NCI-H446 (cell line): ENCODE measurements around the gene ARNT2.

Experiments
- DNase-seq, 2 experiments: peaks; one replicate each; lab custom pipeline; 2025; lab: John Stamatoyannopoulos, UW

Gene ARNT2

DNA sequence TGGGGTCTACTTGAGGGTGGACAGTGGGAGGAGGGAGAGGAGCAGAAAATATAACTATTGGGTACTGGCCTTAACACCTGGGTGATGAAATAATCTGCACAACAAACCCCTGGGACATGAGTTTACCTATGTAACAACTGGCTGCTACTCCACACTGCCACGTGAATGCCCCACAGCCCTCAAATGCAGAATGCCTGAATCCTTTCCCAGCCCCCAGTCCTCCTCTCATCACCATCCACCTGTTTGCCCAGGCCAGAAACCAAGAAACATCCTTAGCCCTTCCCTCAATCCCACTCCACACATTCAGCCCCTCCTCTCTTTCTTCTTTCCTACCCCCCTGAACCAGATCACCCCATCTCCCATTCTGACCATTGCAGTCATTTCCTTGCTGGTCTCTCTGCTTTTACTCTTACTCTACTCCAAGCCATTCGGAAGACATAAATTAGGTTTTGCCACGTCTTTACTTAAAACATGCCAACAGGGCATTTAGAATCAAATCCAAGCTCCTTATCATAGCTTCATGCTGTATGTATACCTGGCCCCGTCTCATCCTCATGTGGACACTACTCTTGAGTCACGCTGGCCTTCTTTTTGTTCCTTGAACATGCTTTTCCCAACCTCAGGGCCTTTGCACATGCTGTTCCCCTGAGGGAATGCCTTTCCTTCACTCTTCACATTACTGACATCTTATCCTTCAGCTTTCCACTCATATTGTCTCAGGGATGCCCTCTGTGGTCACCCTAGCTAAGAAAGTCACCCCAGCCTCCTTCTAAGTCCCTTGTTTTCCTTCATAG, 153.5 kb downstream of the ARNT2 start:
- no peak for DNase-seq

- DNase-seq, result no peak
Measured at GRCh38 chr15:80558631-80559319, 154.6 kb downstream of the ARNT2 start.

DNA sequence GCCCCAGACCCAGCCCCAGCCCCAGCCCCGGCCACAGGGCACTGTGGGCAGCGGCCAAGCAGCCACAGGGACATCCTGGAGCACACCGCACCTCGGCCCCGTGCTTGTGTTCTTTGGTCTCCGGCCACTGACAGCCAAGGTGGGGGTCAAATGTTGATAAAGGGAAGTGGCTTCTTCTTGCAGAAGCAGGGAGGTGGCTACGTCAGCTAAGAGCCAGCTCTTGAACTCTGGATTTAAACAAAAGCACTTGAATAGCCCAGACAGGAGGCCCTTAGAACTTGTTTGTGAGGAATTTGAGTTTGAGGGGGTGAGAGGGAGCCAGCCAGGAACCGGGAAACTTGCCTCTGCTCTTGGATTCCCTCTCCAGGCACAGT, 155.1 kb downstream of the ARNT2 start:
- no peak for DNase-seq

DNA sequence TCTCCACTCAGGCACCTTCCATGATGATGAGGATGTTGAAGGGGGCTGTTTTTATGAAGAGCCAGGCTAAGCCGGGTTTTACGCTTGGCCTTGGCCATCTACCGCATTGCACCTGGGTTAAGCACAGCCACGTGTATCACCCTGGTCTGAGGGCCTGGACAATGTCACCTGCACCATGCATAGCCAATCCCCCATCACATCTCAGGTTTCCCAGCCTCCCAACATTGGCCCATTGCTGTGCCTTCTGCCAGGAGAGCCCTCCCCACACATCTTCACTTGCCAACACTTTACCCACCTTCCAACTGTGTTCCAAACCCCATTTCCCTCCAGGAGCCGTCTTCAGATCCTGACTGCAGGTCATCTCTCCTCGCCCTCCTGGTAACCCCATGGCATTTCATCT, 155.6 kb downstream of the ARNT2 start:
- no peak for DNase-seq

DNA sequence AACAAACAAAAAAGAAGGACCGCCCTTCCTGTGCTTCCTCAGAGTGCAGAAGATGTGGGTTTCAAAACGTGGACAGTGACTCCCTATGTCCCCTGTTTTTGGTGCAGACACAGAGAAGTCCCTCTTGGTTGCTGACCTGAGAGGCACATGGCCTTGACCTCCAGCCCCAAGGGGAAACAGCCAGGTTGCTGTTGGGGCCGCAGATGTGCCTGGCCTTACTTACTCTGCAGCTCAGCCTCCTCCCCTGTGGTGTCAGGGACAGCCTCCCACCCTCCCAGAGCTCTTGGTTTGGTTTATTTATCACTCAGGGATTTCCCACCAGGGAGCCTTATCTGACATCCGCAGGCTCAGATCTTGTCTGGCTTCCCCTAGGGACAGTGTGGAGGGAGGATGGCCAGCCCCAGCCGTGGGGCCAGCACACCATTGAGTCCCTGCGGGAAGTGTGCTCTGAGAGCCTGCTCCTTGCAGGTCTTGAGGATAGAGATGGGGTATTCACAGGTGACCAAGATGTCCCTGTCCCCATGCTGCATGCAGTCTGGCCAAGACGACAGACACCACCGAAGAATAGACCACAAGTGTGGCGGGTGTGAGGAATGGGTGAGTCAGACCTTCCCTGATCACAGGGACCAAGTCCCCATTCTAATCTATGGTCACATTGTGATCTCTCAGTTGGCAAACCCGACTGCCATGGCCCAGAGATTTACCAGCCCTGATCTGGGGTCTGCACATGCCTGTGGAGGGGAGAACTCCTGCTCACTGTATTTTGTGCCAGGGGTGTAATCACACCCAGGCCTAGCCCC, 156.6 kb downstream of the ARNT2 start:
- no peak for DNase-seq

GRCh38 chr15:80561500-80561899, 157.3 kb downstream of the ARNT2 start:
- DNase-seq, result no peak

DNA sequence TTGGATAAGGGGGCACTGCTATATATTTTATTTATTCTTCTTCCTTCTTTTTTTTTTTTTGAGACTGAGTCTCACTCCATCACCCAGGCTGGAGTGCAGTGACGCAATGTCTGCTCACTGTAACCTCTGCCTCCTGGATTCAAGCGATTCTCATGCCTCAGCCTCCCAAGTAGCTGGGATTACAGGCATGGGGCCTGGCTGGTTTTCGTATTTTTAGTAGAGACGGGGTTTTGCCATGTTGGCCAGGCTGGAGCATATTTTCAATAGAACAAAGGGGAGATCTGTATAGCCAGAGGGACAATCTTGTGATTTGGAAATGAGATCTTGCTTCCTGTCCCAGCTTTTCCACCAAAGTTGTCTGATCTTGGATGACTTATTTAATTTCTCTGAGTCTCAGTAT, 157.9 kb downstream of the ARNT2 start:
- DNase-seq, result no peak

- no peak for DNase-seq
Measured at GRCh38 chr15:80562846-80563245, 158.7 kb downstream of the ARNT2 start.

DNA sequence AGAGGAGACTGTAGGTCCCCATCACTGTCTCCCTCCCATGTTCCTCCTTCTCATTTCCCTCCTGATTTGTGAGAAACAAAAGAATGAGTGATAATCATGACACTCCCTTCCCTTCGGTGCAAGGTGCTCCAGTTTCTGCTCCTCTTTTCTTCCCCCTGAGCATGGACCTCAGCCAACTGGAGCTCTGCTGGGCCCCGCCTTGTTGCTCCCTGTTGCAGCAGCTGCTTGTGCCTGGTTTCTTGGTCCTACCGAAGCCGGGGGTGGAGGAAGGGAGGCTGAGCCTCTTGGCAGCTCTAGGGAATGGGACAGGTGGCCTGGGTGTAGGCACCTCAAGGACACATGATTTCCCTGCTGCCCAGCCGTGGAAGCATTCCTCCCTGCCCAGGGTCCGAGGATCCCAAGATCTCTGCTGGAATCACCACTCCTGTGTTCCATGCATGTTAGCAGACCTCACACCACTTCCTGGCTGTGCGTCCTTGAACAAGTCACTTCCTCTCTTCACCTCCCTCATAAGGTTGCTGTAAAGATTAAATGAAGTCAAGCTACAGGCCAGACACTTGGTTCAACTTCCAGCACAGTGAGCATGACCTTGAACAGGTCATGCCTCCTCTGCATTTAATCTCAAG, 159.3 kb downstream of the ARNT2 start:
- peak in 1 of 2 experiments; percentile 12 for DNase-seq

GRCh38 chr15:80564056-80564455, 159.9 kb downstream of the ARNT2 start:
- DNase-seq, result no peak

DNA sequence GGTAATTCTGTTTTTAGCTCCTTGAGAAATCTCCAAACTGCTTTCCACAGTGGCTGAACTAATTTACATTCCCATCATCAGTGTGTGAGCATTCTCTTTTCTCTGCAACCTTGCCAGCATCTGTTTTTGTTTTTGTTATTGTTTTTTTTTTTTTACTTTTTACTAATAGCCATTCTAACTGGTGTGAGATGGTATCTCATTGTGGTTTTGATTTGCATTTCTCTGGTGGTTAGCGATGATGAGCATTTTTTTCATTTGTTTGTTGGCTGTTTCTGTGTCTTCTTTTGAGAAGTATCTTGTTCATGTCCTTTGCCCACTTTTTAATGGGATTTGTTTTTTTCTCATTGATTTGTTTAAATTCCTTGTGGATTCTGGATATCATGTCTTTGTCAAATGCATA, 161.2 kb downstream of the ARNT2 start:
- DNase-seq, result no peak

- DNase-seq, result no peak
Measured at GRCh38 chr15:80565988-80566387, 161.8 kb downstream of the ARNT2 start.

GRCh38 chr15:80567721-80568157, 163.6 kb downstream of the ARNT2 start:
- peak; percentile 73 to 88 for DNase-seq

- peak in 1 of 2 experiments; percentile 42 for DNase-seq
Measured at GRCh38 chr15:80568298-80568697, 164.1 kb downstream of the ARNT2 start.

DNA sequence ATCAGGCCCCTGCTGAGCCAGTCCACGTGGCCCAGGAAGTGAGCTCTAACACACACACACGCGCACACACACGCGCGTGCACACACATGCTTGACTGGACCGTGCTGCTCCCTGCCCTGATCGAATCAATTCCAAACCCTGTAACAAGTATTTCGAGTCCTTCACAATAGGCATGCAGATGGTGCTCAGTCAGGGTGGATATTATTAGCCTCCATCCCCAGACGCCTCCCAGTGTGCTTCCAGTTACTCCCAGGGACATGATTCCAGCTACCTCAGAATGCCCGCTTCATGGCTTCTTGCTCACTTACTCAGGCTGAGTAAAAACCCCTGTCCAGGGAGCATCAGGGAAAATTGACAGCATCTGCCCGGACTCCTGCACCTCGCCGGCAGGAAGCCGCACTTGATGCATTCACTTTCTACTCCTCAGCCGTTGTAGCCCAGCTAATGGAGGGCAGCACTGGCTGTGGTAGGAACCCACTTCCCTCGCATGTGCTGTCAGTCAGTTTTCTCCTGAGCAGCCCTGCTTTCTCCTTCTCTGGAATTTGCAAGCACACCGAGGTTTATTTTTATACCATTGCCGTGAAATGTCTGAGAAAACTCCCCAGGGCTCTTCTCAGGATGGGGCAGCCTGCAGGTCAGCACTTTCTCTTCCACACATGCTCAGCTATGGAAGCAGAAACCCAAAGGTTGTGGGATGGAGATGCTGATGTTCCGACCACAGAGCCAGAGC, 164.9 kb downstream of the ARNT2 start:
- peak in 1 of 2 experiments; percentile 25 for DNase-seq

- no peak for DNase-seq
Measured at GRCh38 chr15:80569656-80570055, 165.5 kb downstream of the ARNT2 start.

GRCh38 chr15:80570553-80570952, 166.4 kb downstream of the ARNT2 start:
- no peak for DNase-seq

- DNase-seq, result no peak
Measured at GRCh38 chr15:80572337-80572736, 168.2 kb downstream of the ARNT2 start.

GRCh38 chr15:80573606-80574005, 169.4 kb downstream of the ARNT2 start:
- no peak for DNase-seq

DNA sequence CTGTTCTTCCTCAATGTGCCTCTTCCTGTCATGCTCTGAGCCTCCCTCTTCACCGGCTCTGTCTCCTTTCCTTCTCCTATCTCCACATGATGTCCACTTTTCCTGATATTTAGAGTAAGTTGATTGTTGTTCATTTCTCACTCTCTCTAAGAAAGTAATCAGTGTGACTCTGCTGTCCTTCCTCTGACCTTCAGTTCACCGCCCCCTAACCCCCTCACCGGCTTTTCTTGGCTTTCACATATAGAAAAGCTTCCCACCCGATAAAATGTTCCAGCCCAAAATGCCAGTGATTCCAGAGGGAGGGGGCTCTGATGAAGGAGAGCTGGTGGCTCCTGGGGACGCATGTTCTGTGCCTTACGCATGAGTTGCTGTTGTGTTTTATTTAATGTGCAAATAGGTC, 170.4 kb downstream of the ARNT2 start:
- DNase-seq, result no peak

DNA sequence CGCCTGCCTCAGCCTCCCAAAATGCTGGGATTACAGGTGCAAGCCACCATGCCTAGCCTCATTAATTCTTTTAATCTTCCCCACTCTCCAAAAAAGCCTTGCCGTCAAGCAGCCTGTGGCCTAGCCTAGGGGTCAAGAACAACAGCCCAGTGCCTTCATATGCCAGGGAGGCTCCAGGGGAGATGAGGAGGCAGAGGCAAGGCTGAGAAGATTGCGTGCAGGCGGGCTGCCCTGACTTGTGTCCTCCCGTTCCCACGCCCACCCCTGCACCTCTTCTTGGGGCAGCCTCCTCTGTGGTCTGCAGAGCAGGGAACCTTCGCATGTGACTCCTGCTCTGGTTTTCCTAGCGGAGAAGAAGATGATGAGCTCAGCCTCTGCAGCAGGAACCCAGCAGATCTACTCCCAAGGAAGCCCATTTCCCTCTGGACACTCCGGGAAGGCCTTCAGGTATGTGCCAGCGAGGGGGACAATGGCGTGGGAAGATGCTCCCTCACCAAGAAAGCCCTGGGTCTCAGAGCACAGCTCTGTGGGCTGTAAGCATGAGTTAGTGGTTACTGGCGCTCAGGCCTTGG, 172.4 kb downstream of the ARNT2 start:
- DNase-seq, result no peak
